ENCODE results near the gene NOTCH1. TPM values are rescaled to one million over a fixed set of nuclear protein-coding genes. Genes with fewer than 3 reads are reported as not detected.

The NOTCH1 gene
- polyA plus RNA-seq, 2 of the 4 experiments (the other 2 are of a cell fraction), result 0.88 to 5.7 TPM

DNA sequence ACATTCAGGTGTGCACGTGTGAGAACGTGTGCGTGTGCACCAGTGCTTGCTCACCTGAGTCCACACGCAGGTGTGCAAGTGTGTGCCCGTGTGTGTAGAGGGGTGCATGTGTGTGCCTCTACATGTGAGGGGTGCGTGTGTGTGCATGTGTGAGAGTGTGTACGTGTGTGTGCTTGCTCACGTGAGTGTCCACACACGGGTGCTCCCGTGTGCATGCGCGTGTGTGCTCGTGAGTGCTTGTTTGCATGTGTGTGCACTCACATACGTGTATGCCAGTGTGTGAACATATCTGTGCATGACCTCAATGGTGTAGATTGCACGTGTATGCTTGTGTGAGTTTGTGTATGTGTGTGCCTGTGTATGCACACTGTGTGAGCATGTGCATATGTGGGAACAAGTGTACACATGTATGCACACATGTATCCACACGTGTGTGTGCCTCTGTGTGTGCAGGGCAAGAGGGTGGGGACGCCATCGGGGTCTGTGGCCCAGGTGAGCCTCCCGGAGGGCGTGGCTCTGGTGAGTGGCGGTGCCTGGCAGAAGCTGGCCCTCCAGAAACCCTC lies 40.6 kb upstream of the NOTCH1 start:
- DNase-seq (ENCODE audit: low read depth in 1 of 2, low spot score in 1 of 2) (no peak), ATAC-seq (no peak), FAIRE-seq (no peak)
- H3K4me1 ChIP-seq, result 0 out of 3 replicates have a peak, but pooled peaks cover 9% of the 10 kb centered on the region
- H3K4me3 ChIP-seq, result no peak overlapping the region
- ChIA-PET POLR2A (no interaction called here), CTCF (interaction anchor here (0.8 to 2.8 kb wide), 3 partner anchors 39 to 98 kb away, joined by 3 to 10 read pairs (median 4); no protein-coding TSS in a partner anchor)
- H3K27ac ChIP-seq, result no peak overlapping the region
- H3K4me2 ChIP-seq, result no peak overlapping the region
- no peaks in the 10 kb centered on the region; the same call in 1 of the 3 replicates for H3K9me3 ChIP-seq
- no peak for TF ChIP-seq E2F6 (IDR thresholded peaks at IDR 0.05; ENCODE audit: borderline replicate concordance, low read depth)
- no peak for TF ChIP-seq ESRRA (IDR thresholded peaks at IDR 0.05; ENCODE audit: borderline replicate concordance, low read length)
- no peak for TF ChIP-seq RNF2 (IDR thresholded peaks at IDR 0.05; ENCODE audit: borderline replicate concordance, low read depth)
- TF ChIP-seq CHD2 (IDR thresholded peaks at IDR 0.05; ENCODE audit: low read length, partially characterized antibody), result no peak
- TF ChIP-seq, protein P1, sequence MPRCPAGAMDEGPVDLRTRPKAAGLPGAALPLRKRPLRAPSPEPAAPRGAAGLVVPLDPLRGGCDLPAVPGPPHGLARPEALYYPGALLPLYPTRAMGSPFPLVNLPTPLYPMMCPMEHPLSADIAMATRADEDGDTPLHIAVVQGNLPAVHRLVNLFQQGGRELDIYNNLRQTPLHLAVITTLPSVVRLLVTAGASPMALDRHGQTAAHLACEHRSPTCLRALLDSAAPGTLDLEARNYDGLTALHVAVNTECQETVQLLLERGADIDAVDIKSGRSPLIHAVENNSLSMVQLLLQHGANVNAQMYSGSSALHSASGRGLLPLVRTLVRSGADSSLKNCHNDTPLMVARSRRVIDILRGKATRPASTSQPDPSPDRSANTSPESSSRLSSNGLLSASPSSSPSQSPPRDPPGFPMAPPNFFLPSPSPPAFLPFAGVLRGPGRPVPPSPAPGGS (IDR thresholded peaks at IDR 0.05), result no peak
- TF ChIP-seq CTCF (IDR thresholded peaks at IDR 0.05), result no peak
- TF ChIP-seq ZFP36 (IDR thresholded peaks at IDR 0.05; ENCODE audit: borderline replicate concordance, partially characterized antibody), result no peak
- TF ChIP-seq JUNB (IDR thresholded peaks at IDR 0.05), result no peak
- no peak for TF ChIP-seq ATOH8 (CRISPR knock-in tag; IDR thresholded peaks at IDR 0.05; ENCODE audit: low read depth)
- no peak for TF ChIP-seq MAX (IDR thresholded peaks at IDR 0.05)
- TF ChIP-seq NFE2L2 (conservative IDR thresholded peaks at IDR 0.05; ENCODE audit: low read length), result no peak
- TF ChIP-seq SMC3 (IDR thresholded peaks at IDR 0.05), result no peak
- no peak for TF ChIP-seq TFCP2L1 (CRISPR knock-in tag; IDR thresholded peaks at IDR 0.05)
- TF ChIP-seq HOXB5 (CRISPR knock-in tag; IDR thresholded peaks at IDR 0.05), result no peak
- TF ChIP-seq RFX5 (IDR thresholded peaks at IDR 0.05), result no peak
- no peak for TF ChIP-seq HES2 (IDR thresholded peaks at IDR 0.05)
- no peak for TF ChIP-seq HEYL (CRISPR knock-in tag; IDR thresholded peaks at IDR 0.05)
- no peak for TF ChIP-seq MAFK (IDR thresholded peaks at IDR 0.05; ENCODE audit: partially characterized antibody)
- WGBS (ENCODE audit: missing lambda C conversion rate), result 76% methylated on average over 19 of the region's 21 CpGs

- POLR2A ChIA-PET, result no interaction called here
Measured at GRCh38 chr9:136585531-136586120, 39.8 kb upstream of the NOTCH1 start.

More at GRCh38 chr9:136585531-136586120, 39.8 kb upstream of the NOTCH1 start:
- FAIRE-seq (no peak), ATAC-seq (no peak), DNase-seq (ENCODE audit: low read depth in 1 of 2, low spot score in 1 of 2) (no peak)
- no peak overlapping the region for H3K4me2 ChIP-seq
- no peaks in the 10 kb centered on the region; the same call in 1 of the 3 replicates for H3K9me3 ChIP-seq
- CTCF ChIA-PET, result interaction anchor here (0.7 to 1.6 kb wide), 5 partner anchors 15 to 101 kb away, joined by 3 to 4 read pairs (median 3); no protein-coding TSS in a partner anchor
- TF ChIP-seq CBX8 (IDR thresholded peaks at IDR 0.05) (no peak), NFE2L2 (conservative IDR thresholded peaks at IDR 0.05; ENCODE audit: low read length) (no peak), MAZ (IDR thresholded peaks at IDR 0.05; ENCODE audit: borderline replicate concordance, low read depth, low read length) (no peak), KDM1A (IDR thresholded peaks at IDR 0.05; ENCODE audit: low read depth) (no peak), ZC3H11A (IDR thresholded peaks at IDR 0.05) (no peak), PHF8 (IDR thresholded peaks at IDR 0.05; ENCODE audit: borderline replicate concordance, low read depth) (no peak), MAX (IDR thresholded peaks at IDR 0.05) (no peak), EHMT2 (IDR thresholded peaks at IDR 0.05; ENCODE audit: low read depth) (no peak)
- H3K4me3 ChIP-seq, result no peak overlapping the region
- H3K4me1 ChIP-seq, result 0 out of 3 replicates have a peak, but pooled peaks cover 9% of the 10 kb centered on the region
- no peak overlapping the region for H3K27ac ChIP-seq
- WGBS (ENCODE audit: missing lambda C conversion rate), result 83% methylated on average over 8 of the region's 16 CpGs
